K562 (cell line): ENCODE measurements around the gene SCARF2. TPM values are rescaled to one million over a fixed set of nuclear protein-coding genes. Genes with fewer than 3 reads are reported as not detected.

Source experiments
- AFF1 ChIP-seq, 2 experiments: fragments of 450-650 bp; IDR thresholded peaks; 2 replicates each; pipeline ENCODE4 v1.6.1; 2018; ENCODE audit warnings: mild to moderate bottlenecking in 2 of 2, low read depth in 1 of 2; ENCODE audit not compliant: partially characterized antibody in 2 of 2
- BACH1 ChIP-seq: fragments of 200-800 bp; sonication (Bioruptor generic); IDR thresholded peaks from 2 replicates; pipeline ENCODE4 v1.6.1; 2016; ENCODE audit warnings: missing genetic modification characterization, missing compliant biosample characterization
- CAMTA2 ChIP-seq: fragments of 250-450 bp; sonication (Bioruptor Pico); conservative IDR thresholded peaks from 2 replicates; pipeline ENCODE4 v1.5.1; 2022
- CCAR2 ChIP-seq: fragments of 200-400 bp; formaldehyde crosslinking; IDR thresholded peaks from 2 replicates; pipeline ENCODE4 v1.6.1; 2017; ENCODE audit warnings: mild to moderate bottlenecking, low read depth, low read length
- CEBPZ ChIP-seq: fragments of 150-350 bp; IDR thresholded peaks from 2 replicates; pipeline ENCODE4 v1.6.1; 2014; ENCODE audit warnings: low read depth, mild to moderate bottlenecking, low read length, borderline replicate concordance
- ETV6 ChIP-seq, 3 experiments: fragments of 150-350 bp in 1 of 3; sonication (generic) in 1 of 3; formaldehyde crosslinking in 1 of 3; IDR thresholded peaks; 2 replicates each; pipeline versions ENCODE4 v1.6.1 to v1.8.0; 2014 to 2022; ENCODE audit warnings: borderline replicate concordance in 2 of 3, low read depth in 2 of 3, antibody characterized with exemption in 1 of 3, low read length in 1 of 3, mild to moderate bottlenecking in 1 of 3, missing genetic modification reagents in 1 of 3
- HNRNPH1 ChIP-seq: fragments of 200-400 bp; formaldehyde crosslinking; optimal IDR thresholded peaks from 2 replicates; pipeline ENCODE3; 2017; ENCODE audit warnings: low read depth, mild to moderate bottlenecking, low read length, moderate library complexity
- IFI16 ChIP-seq: fragments of 250-450 bp; sonication (Bioruptor Pico); IDR thresholded peaks from 2 replicates; pipeline ENCODE4 v2.1.2; 2022; ENCODE audit warnings: mild to moderate bottlenecking, inconsistent platforms
- L3MBTL2 ChIP-seq: fragments of 450-650 bp; IDR thresholded peaks from 2 replicates; pipeline ENCODE4 v1.6.1; 2016; ENCODE audit warnings: mild to moderate bottlenecking, moderate library complexity
- TBP ChIP-seq: optimal IDR thresholded peaks from 2 replicates; pipeline ENCODE3; 2011; ENCODE audit warnings: low read depth, low read length, improper control_type of control experiment
- TCFL5 ChIP-seq: fragments of 250-450 bp; sonication (Bioruptor Pico); conservative IDR thresholded peaks from 2 replicates; pipeline ENCODE4 v1.6.1; 2021; ENCODE audit warnings: mild to moderate bottlenecking, moderate library complexity, matching md5 sums
- THRB ChIP-seq: fragments of 450-650 bp; formaldehyde crosslinking; conservative IDR thresholded peaks from 2 replicates; pipeline ENCODE4 v1.4.0; 2022; ENCODE audit warnings: mild to moderate bottlenecking, missing genetic modification characterization
- ZNF408 ChIP-seq: fragments of 250-450 bp; sonication (Bioruptor Pico); IDR thresholded peaks from 2 replicates; pipeline ENCODE4 v1.4.0; 2020; ENCODE audit warnings: low read depth, mild to moderate bottlenecking, moderate library complexity
- ZNF551 ChIP-seq: fragments of 250-450 bp; sonication (Bioruptor Pico); IDR thresholded peaks from 2 replicates; pipeline ENCODE4 v1.5.0; 2021; ENCODE audit warnings: mild to moderate bottlenecking, moderate library complexity
- ZNF639 ChIP-seq, 2 experiments: fragments of 200-800 bp in 1 of 2; sonication (Bioruptor generic) in 1 of 2; sonication (generic) in 1 of 2; formaldehyde crosslinking in 1 of 2; IDR thresholded peaks in 1 of 2; conservative IDR thresholded peaks in 1 of 2; 2 replicates each; pipeline versions ENCODE4 v1.5.0 to v1.6.1; 2016 to 2020; ENCODE audit warnings: missing compliant biosample characterization in 1 of 2, missing genetic modification characterization in 1 of 2, missing genetic modification reagents in 1 of 2
- ZNF717 ChIP-seq: fragments of 250-450 bp; sonication (Bioruptor Pico); IDR thresholded peaks from 2 replicates; pipeline ENCODE4 v1.5.0; 2021
- polyA plus RNA-seq, 8 experiments: library from polyadenylated mRNA; depleted of rRNA in 4 of 8; stranded (reverse) in 5 of 8; unstranded in 3 of 8; fragments of >200 nt; fragmentation: Nextera tagmentation in 2 of 8; fragmentation: Illumina TruSeq in 1 of 8; extraction: Ambion mirVana in 2 of 8; extraction: Trizol in 1 of 8; gene quantifications; 2 replicates each; pipeline versions ENCODE4 v1.2.1 to v1.2.3, GENCODE V29; 2011 to 2014; ENCODE audit warnings: inconsistent platforms in 1 of 8, missing spikeins in 1 of 8
- total RNA-seq, 7 experiments: library from RNA; depleted of rRNA in 6 of 7; stranded (reverse); fragments of >200 nt in 6 of 7; fragmentation: Illumina TruSeq in 2 of 7; extraction: Trizol in 2 of 7; gene quantifications; 2 replicates each; pipeline versions ENCODE4 v1.2.1 to v1.2.3, GENCODE V29; 2011 to 2021; ENCODE audit warnings: low replicate concordance in 1 of 7

The SCARF2 gene
- total and polyA plus RNA-seq, 9 of the 15 experiments (the other 6 are each of a cell fraction or from before 2014, with no cell fraction given), result 0.06 to 0.32 (median 0.21) TPM; not detected in 5

- TF ChIP-seq AFF1 (IDR thresholded peaks at IDR 0.05; ENCODE audit: low read depth in 1 of 2, partially characterized antibody in 2 of 2) (no peak), CAMTA2 (no peak), TCFL5 (CRISPR knock-in tag) (no peak), HNRNPH1 (no peak), ZNF639 (CRISPR knock-in tag; conservative IDR thresholded peaks at IDR 0.05 in 1 of 2, IDR thresholded peaks at IDR 0.05 in 1 of 2) (no peak), ZNF551 (CRISPR knock-in tag) (no peak), IFI16 (0 out of 2 replicates have a peak, but pooled peaks have one; percentile 16), ZNF717 (CRISPR knock-in tag) (no peak), THRB (CRISPR knock-in tag) (0 out of 2 replicates have a peak, but pooled peaks have one; percentile 43), L3MBTL2 (peak; percentile 88), CEBPZ (no peak), ETV6 (IDR thresholded peaks at IDR 0.05; ENCODE audit: borderline replicate concordance in 1 of 2, low read depth in 2 of 2, low read length in 1 of 2) (no peak; a peak in 1 of 4 replicates), ETV6 (CRISPR knock-in tag; IDR thresholded peaks at IDR 0.05; ENCODE audit: borderline replicate concordance) (no peak), CCAR2 (no peak), ZNF408 (no peak), TBP (peak; percentile 54), BACH1 (tag) (no peak)
These were observed 25.0 kb downstream of the SCARF2 start (continued) for GRCh38 chr22:20412474-20413216.
